GM13977 (cell line): ENCODE results near the gene CAMK1D.

Experiments
- DNase-seq: peaks from one replicate; pipeline ENCODE4 v3.0.0; 2012; ENCODE audit warnings: low spot score
- CTCF ChIP-seq: IDR thresholded peaks from 2 replicates; pipeline ENCODE4 v1.5.1; 2012; ENCODE audit warnings: mild to moderate bottlenecking, control low read depth; ENCODE audit not compliant: insufficient read depth; ENCODE audit errors: extremely low read depth, missing control alignments
- in situ Hi-C: fragments of 300-500 bp; cut with MboI; formaldehyde crosslinking; loops from one replicate; pipeline ENCODE4 v1.12.0; 2022; ENCODE audit warnings: low sequenced_read_pairs, low pct_unique_long_range_greater_than_20kb, mixed read lengths, inconsistent platforms; ENCODE audit not compliant: unreplicated experiment

Gene CAMK1D

DNA sequence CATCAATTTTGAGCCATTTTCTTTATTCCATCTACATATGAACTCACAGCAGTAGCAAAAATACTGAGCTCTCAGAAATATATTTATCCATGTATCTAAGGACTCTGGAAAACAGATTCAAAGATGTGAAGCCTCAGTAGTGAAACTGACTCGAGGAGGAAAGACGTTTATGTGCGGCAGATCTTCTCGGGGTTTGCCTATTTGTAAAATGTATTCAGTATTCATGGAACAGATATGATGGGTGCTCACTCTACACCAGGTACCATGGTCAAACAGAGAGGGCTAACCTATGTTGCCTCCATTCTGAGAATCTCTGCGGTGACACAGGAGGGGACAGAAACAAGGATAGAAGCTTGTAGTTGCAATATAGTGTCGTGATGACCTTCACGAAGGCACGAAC, 93.7 kb downstream of the CAMK1D start:
- no peak for TF ChIP-seq CTCF
- DNase-seq = no peak
- in situ Hi-C loops = no loop called here

GRCh38 chr10:12444981-12445700, 95.8 kb downstream of the CAMK1D start:
- no peak for DNase-seq
- in situ Hi-C loops = no loop called here
- TF ChIP-seq CTCF = no peak

- in situ Hi-C loops = no loop called here
- DNase-seq = no peak
- no peak for TF ChIP-seq CTCF
Observed at GRCh38 chr10:12445701-12446334, 96.5 kb downstream of the CAMK1D start.

DNA sequence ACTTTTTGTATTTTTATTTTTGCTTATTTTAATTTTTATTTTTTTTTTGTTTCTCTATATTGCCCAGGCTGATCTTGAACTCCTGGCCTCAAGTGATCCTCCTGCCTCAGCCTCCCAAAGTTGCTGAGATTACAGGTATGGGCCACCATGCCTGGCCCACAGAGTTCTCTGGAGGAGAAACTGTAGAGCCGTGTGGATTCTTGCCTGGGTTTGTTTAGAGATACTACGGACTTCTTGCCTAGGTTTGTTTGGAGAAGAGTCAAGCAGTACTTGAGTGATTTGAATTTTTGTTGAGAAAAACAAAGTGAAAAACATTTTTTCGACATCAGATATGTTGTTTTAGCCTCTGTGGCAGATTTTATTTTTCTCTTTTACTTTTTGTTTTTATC, 99.0 kb downstream of the CAMK1D start:
- no peak for TF ChIP-seq CTCF
- DNase-seq = no peak
- in situ Hi-C loops = no loop called here

- no peak for TF ChIP-seq CTCF
- in situ Hi-C loops = no loop called here
- peak; percentile 66 for DNase-seq
Observed at GRCh38 chr10:12448729-12449391, 99.5 kb downstream of the CAMK1D start.

GRCh38 chr10:12455318-12455717, 106.0 kb downstream of the CAMK1D start:
- in situ Hi-C loops = no loop called here
- no peak for TF ChIP-seq CTCF
- no peak for DNase-seq
